ENCODE measurements around the gene TAOK1.
"Not testable (repeated sequence)": the region's sequence is repeated elsewhere in the genome, so short reads cannot be mapped to it uniquely, and the experiment has no call there.

TAOK1 gene

DNA sequence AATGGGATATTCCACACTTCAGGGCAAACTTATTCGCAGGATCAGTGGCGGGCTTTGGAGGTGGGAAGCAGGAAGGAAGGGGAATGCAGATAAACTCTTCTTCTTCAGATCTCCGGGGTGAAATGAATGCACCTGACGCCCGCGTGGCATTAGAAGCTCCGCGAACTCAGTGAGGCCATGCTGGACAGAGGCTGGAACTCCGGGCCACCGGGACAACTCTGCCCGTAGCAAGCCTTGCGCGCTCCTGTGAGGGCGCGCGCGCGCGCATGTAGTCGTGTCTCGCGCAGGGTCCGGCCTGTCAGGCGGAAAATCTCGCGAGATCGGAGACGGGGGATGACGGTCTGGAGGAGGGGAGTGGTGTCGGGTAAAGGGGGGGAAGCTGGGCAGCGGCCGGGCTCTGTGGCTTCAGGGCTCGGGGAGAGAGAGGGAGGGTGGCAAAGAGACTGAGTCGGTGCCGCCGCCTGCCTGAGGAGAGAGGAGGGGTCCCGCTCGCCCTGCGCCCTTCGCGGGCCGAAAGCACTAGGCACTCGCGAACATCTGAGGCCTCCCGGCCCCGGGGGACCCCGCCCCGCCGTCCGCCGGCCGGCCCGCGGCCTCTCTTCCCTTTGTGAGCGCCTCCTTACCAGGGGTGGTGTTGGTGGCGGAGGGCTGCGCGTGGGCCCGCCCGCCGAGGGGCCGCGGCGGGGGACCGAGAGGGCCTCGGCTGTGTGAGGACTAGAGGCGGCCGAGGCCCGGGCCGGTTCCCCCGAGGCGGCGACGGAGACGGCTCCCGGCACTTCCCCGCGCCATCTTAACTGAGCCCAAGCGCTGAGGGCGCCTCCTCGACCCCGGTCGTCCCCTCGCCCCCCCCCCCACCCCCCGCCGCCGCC lies at the start of gene TAOK1:
TAOK1 (plus strand) TSS at position 382 of the 869 bp plus-strand sequence. CDS start 61,186 bp downstream, outside the sequence.
- Histone ChIP-seq H3K9ac (ENCODE audit: low read length) (peak within 1 kb of the TSS; percentile 97), H3K27me3 (ENCODE audit: control insufficient read depth, insufficient read depth, low read length) (no peaks in the 10 kb centered on the region), H3K27ac (ENCODE audit: low read depth, low read length) (peak within 1 kb of the TSS; percentile 98), H3K4me1 (ENCODE audit: control insufficient read depth, insufficient read depth, low read length) (peaks cover 12% of the 10 kb centered on the region), H3K36me3 (ENCODE audit: control insufficient read depth, insufficient read depth, low read length) (no peaks in the 10 kb centered on the region), H3K9me3 (ENCODE audit: control insufficient read depth, insufficient read depth, low read depth, low read length) (no peaks in the 10 kb centered on the region), H3K4me3 (ENCODE audit: low read depth, low read length) (peak within 1 kb of the TSS; percentile 94)

DNA sequence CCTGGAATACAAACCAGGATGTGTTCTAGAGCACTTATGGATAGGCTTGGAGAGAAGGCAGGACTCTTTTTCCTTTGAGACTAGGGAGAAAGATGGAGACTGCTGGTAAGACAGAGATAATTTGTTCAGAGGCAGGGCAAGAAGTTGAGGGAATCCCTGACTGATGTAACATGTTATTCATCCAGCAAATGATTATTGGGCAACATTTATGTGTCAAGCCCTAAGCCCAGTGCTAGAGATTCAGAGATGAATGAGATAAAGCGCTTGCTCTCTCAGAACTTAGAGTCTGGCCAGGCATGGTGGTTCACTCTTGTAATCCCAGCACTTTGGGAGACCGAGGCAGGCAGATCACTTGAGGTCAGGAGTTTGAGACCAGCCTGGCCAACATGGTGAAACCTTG lies 48.4 kb upstream of the TAOK1 start:
- Histone ChIP-seq H3K4me1 (ENCODE audit: control insufficient read depth, insufficient read depth, low read length) (no peaks in the 10 kb centered on the region), H3K36me3 (ENCODE audit: control insufficient read depth, insufficient read depth, low read length) (no peaks in the 10 kb centered on the region), H3K27me3 (ENCODE audit: control insufficient read depth, insufficient read depth, low read length) (no peaks in the 10 kb centered on the region), H3K4me3 (ENCODE audit: low read depth, low read length) (no peak overlapping the region), H3K9me3 (ENCODE audit: control insufficient read depth, insufficient read depth, low read depth, low read length) (no peaks in the 10 kb centered on the region), H3K9ac (ENCODE audit: low read length) (no peak overlapping the region), H3K27ac (ENCODE audit: low read depth, low read length) (no peak overlapping the region)

DNA sequence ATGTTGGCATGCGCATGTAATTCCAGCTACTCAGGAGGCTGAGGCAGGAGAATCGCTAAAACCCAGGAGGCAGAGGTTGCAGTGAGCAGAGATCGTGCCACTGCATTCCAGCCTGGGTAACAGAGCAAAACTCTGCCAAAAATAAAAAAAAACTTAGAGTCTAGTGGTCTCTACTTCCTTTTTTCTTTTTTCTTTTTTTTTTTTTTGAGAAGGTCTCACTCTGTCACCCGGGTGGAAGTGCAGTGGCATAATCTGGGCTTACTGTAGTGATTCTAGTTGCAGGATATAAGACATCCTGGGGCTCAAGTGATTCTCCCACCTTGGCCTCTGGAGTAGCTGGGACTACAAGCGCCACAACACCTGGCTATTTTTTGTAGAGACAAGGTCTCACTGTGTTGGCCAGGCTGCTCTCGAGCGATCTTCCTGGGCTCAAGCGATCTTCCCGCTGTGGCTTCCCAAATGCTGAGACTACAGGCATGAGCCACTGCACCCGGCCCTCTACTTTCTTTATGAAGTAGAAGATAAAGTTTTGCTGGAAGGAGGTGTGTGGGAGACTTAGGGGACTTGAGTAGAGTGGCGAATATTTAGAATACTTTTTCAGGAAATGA lies 47.9 kb upstream of the TAOK1 start:
- no peak overlapping the region for H3K4me3 ChIP-seq (ENCODE audit: low read depth, low read length)

GRCh38 chr17:29344201-29344856 lies 45.8 kb upstream of the TAOK1 start:
- no peak overlapping the region for H3K9ac ChIP-seq (ENCODE audit: low read length)
- no peaks in the 10 kb centered on the region for H3K27me3 ChIP-seq (ENCODE audit: control insufficient read depth, insufficient read depth, low read length)
- H3K27ac ChIP-seq (ENCODE audit: low read depth, low read length) = no peak overlapping the region
- no peaks in the 10 kb centered on the region for H3K4me1 ChIP-seq (ENCODE audit: control insufficient read depth, insufficient read depth, low read length)
- no peaks in the 10 kb centered on the region for H3K9me3 ChIP-seq (ENCODE audit: control insufficient read depth, insufficient read depth, low read depth, low read length)
- no peaks in the 10 kb centered on the region for H3K36me3 ChIP-seq (ENCODE audit: control insufficient read depth, insufficient read depth, low read length)
- H3K4me3 ChIP-seq (ENCODE audit: low read depth, low read length) = no peak overlapping the region

More for the DNA sequence above, 47.9 kb upstream of the TAOK1 start:
- H3K27me3 ChIP-seq (ENCODE audit: control insufficient read depth, insufficient read depth, low read length) = no peaks in the 10 kb centered on the region
- H3K9ac ChIP-seq (ENCODE audit: low read length) = no peak overlapping the region
- H3K36me3 ChIP-seq (ENCODE audit: control insufficient read depth, insufficient read depth, low read length) = no peaks in the 10 kb centered on the region
- H3K27ac ChIP-seq (ENCODE audit: low read depth, low read length) = no peak overlapping the region
- H3K4me1 ChIP-seq (ENCODE audit: control insufficient read depth, insufficient read depth, low read length) = no peaks in the 10 kb centered on the region
- no peaks in the 10 kb centered on the region for H3K9me3 ChIP-seq (ENCODE audit: control insufficient read depth, insufficient read depth, low read depth, low read length)

GRCh38 chr17:29345066-29345465 lies 45.1 kb upstream of the TAOK1 start:
- Histone ChIP-seq H3K4me1 (ENCODE audit: control insufficient read depth, insufficient read depth, low read length) (no peaks in the 10 kb centered on the region), H3K27ac (ENCODE audit: low read depth, low read length) (no peak overlapping the region), H3K9me3 (ENCODE audit: control insufficient read depth, insufficient read depth, low read depth, low read length) (no peaks in the 10 kb centered on the region), H3K27me3 (ENCODE audit: control insufficient read depth, insufficient read depth, low read length) (no peaks in the 10 kb centered on the region), H3K36me3 (ENCODE audit: control insufficient read depth, insufficient read depth, low read length) (no peaks in the 10 kb centered on the region), H3K9ac (ENCODE audit: low read length) (no peak overlapping the region), H3K4me3 (ENCODE audit: low read depth, low read length) (no peak overlapping the region)

GRCh38 chr17:29345470-29345869 lies 44.7 kb upstream of the TAOK1 start:
- not testable (repeated sequence) for H3K9me3 ChIP-seq (ENCODE audit: control insufficient read depth, insufficient read depth, low read depth, low read length); H3K9ac ChIP-seq (ENCODE audit: low read length); H3K4me1 ChIP-seq (ENCODE audit: control insufficient read depth, insufficient read depth, low read length); H3K36me3 ChIP-seq (ENCODE audit: control insufficient read depth, insufficient read depth, low read length); H3K27me3 ChIP-seq (ENCODE audit: control insufficient read depth, insufficient read depth, low read length); H3K4me3 ChIP-seq (ENCODE audit: low read depth, low read length); H3K27ac ChIP-seq (ENCODE audit: low read depth, low read length)

DNA sequence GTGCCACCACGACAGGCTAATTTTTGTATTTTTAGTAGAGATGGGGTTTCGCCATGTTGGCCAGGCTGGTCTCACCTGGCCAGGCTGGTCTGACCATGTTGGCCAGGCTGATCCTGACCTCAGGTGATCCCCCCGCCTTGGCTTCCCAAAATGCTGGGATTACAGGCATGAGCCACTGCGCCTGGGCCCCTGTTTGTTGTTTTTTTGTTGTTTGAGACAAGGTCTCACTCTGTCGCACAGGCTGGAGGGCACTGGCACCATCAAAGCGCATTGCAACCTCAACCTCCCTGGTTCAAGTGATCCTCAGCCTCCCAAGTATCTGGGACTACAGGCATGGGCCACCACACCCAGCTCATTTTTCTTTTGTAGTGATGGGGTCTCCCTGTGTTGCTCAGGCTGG lies 43.7 kb upstream of the TAOK1 start:
- Histone ChIP-seq H3K9me3 (ENCODE audit: control insufficient read depth, insufficient read depth, low read depth, low read length) (no peaks in the 10 kb centered on the region), H3K9ac (ENCODE audit: low read length) (no peak overlapping the region), H3K4me1 (ENCODE audit: control insufficient read depth, insufficient read depth, low read length) (no peaks in the 10 kb centered on the region), H3K36me3 (ENCODE audit: control insufficient read depth, insufficient read depth, low read length) (no peaks in the 10 kb centered on the region), H3K27ac (ENCODE audit: low read depth, low read length) (no peak overlapping the region), H3K27me3 (ENCODE audit: control insufficient read depth, insufficient read depth, low read length) (no peaks in the 10 kb centered on the region), H3K4me3 (ENCODE audit: low read depth, low read length) (no peak overlapping the region)

- H3K4me1 ChIP-seq (ENCODE audit: control insufficient read depth, insufficient read depth, low read length) = no peaks in the 10 kb centered on the region
- no peaks in the 10 kb centered on the region for H3K9me3 ChIP-seq (ENCODE audit: control insufficient read depth, insufficient read depth, low read depth, low read length)
- H3K36me3 ChIP-seq (ENCODE audit: control insufficient read depth, insufficient read depth, low read length) = no peaks in the 10 kb centered on the region
- no peaks in the 10 kb centered on the region for H3K27me3 ChIP-seq (ENCODE audit: control insufficient read depth, insufficient read depth, low read length)
- no peak overlapping the region for H3K27ac ChIP-seq (ENCODE audit: low read depth, low read length)
- H3K4me3 ChIP-seq (ENCODE audit: low read depth, low read length) = no peak overlapping the region
- H3K9ac ChIP-seq (ENCODE audit: low read length) = no peak overlapping the region
Measured at GRCh38 chr17:29347831-29348629, 42.1 kb upstream of the TAOK1 start.

- Histone ChIP-seq H3K9me3 (ENCODE audit: control insufficient read depth, insufficient read depth, low read depth, low read length) (no peaks in the 10 kb centered on the region), H3K27me3 (ENCODE audit: control insufficient read depth, insufficient read depth, low read length) (no peaks in the 10 kb centered on the region), H3K4me1 (ENCODE audit: control insufficient read depth, insufficient read depth, low read length) (no peaks in the 10 kb centered on the region), H3K9ac (ENCODE audit: low read length) (no peak overlapping the region), H3K36me3 (ENCODE audit: control insufficient read depth, insufficient read depth, low read length) (no peaks in the 10 kb centered on the region), H3K4me3 (ENCODE audit: low read depth, low read length) (no peak overlapping the region), H3K27ac (ENCODE audit: low read depth, low read length) (no peak overlapping the region)
Measured at GRCh38 chr17:29349409-29349808, 40.8 kb upstream of the TAOK1 start.

GRCh38 chr17:29352146-29352545 lies 38.0 kb upstream of the TAOK1 start:
- Histone ChIP-seq H3K4me3 (ENCODE audit: low read depth, low read length) (no peak overlapping the region), H3K4me1 (ENCODE audit: control insufficient read depth, insufficient read depth, low read length) (no peaks in the 10 kb centered on the region), H3K9me3 (ENCODE audit: control insufficient read depth, insufficient read depth, low read depth, low read length) (no peaks in the 10 kb centered on the region), H3K27ac (ENCODE audit: low read depth, low read length) (no peak overlapping the region), H3K36me3 (ENCODE audit: control insufficient read depth, insufficient read depth, low read length) (no peaks in the 10 kb centered on the region), H3K9ac (ENCODE audit: low read length) (no peak overlapping the region), H3K27me3 (ENCODE audit: control insufficient read depth, insufficient read depth, low read length) (no peaks in the 10 kb centered on the region)

All from HUES6 (cell line).